Endothelial cell of umbilical vein (primary cell): Measurements from ENCODE around the gene PSMA3. TPM values are rescaled to one million over a fixed set of nuclear protein-coding genes. Genes with fewer than 3 reads are reported as not detected.

ENCODE experiments used
- BruUV-seq: library from RNA; stranded (reverse); fragments of 400-500 nt; replicated peaks from 2 replicates; lab custom pipeline; 2021; lab: Mats Ljungman, UMichigan
- CTCF ChIA-PET: fragments of 300-600, 350-600 bp; sonication (Branson Sonifier 250); formaldehyde crosslinking; loops from one replicate; lab custom pipeline; 2021; ENCODE audit warnings: antibody characterized with exemption, inconsistent platforms; lab: Charles Lee
- POLR2A ChIA-PET: fragments of 300-600, 350-600 bp; sonication (Branson Sonifier 250); formaldehyde crosslinking; loops from one replicate; lab custom pipeline; 2021; ENCODE audit warnings: antibody characterized with exemption, inconsistent platforms; lab: Charles Lee
- DNase-seq: peaks from one replicate; pipeline ENCODE4 v3.0.0-alpha.2; 2011; ENCODE audit warnings: low read depth, low spot score
- FAIRE-seq: peaks from 2 replicates; lab custom pipeline; 2011; peaks lifted over from hg19 to GRCh38; lab: Jason Lieb, UNC
- H2AFZ ChIP-seq: 2 replicates; pipeline ENCODE4 v1.6.0; 2012; ENCODE audit warnings: low read depth, low read length, control low read depth, inconsistent platforms
- H3K27ac ChIP-seq: 2 replicates; pipeline ENCODE4 v1.5.1; 2011; ENCODE audit warnings: low read depth, mild to moderate bottlenecking, control low read depth, low read length, moderate library complexity; ENCODE audit not compliant: insufficient read depth
- H3K27me3 ChIP-seq, 2 experiments: 2 replicates each; pipeline versions ENCODE4 v1.6.0 to v1.6.1; 2011; ENCODE audit warnings: low read length in 2 of 2, mixed read lengths in 1 of 2; ENCODE audit not compliant: control insufficient read depth in 2 of 2, insufficient read depth in 2 of 2
- H3K36me3 ChIP-seq, 2 experiments: 2 replicates in 1 of 2; 3 replicates in 1 of 2; pipeline ENCODE4 v1.5.1; 2011; ENCODE audit warnings: low read length in 2 of 2, mild to moderate bottlenecking in 1 of 2, moderate library complexity in 1 of 2; ENCODE audit not compliant: control insufficient read depth in 2 of 2, insufficient read depth in 2 of 2; ENCODE audit errors: extremely low read depth in 1 of 2
- H3K4me1 ChIP-seq: 3 replicates; pipeline ENCODE4 v1.5.1; 2011; ENCODE audit warnings: mild to moderate bottlenecking, low read length; ENCODE audit not compliant: control insufficient read depth, insufficient read depth; ENCODE audit errors: extremely low read depth
- H3K4me2 ChIP-seq: 2 replicates; pipeline ENCODE4 v1.6.1; 2011; ENCODE audit warnings: low read length, control low read depth, mixed read lengths; ENCODE audit not compliant: insufficient read depth
- H3K4me3 ChIP-seq, 3 experiments: fragments of 200-600 bp in 1 of 3; sonication (generic), shearing (Covaris generic) in 1 of 3; replicated peaks in 1 of 3; 2 replicates each; pipeline ENCODE4 v1.5.1; 2011 to 2016; ENCODE audit warnings: control low read depth in 3 of 3, low read length in 3 of 3, mild to moderate bottlenecking in 2 of 3, inconsistent platforms in 1 of 3, low read depth in 1 of 3, moderate library complexity in 1 of 3; ENCODE audit not compliant: insufficient read depth in 1 of 3
- H3K79me2 ChIP-seq: 2 replicates; pipeline ENCODE4 v1.6.0; 2012; ENCODE audit warnings: low read length, inconsistent platforms; ENCODE audit not compliant: control insufficient read depth, insufficient read depth
- H3K9ac ChIP-seq: replicated peaks from 2 replicates; pipeline ENCODE3; 2011; ENCODE audit warnings: low read length, control low read depth; ENCODE audit not compliant: insufficient read depth; ENCODE audit errors: extremely low read depth
- H3K9me1 ChIP-seq: replicated peaks from 3 replicates; pipeline ENCODE4 v1.6.0; 2011; ENCODE audit warnings: mild to moderate bottlenecking, low read length; ENCODE audit not compliant: control insufficient read depth, insufficient read depth; ENCODE audit errors: extremely low read depth
- H3K9me3 ChIP-seq: replicated peaks from 2 replicates; pipeline ENCODE4 v1.5.1; 2012; ENCODE audit warnings: low read length, inconsistent platforms; ENCODE audit not compliant: control insufficient read depth, insufficient read depth
- H4K20me1 ChIP-seq: replicated peaks from 2 replicates; pipeline ENCODE3; 2011; ENCODE audit warnings: mild to moderate bottlenecking, low read length; ENCODE audit not compliant: control insufficient read depth, insufficient read depth; ENCODE audit errors: extremely low read depth
- CTCF ChIP-seq, 2 donors: IDR thresholded peaks; 1 replicate in 1 of 2; 2 replicates in 1 of 2; pipeline ENCODE4 v1.5.1; 2011; ENCODE audit warnings: low read length in 2 of 2, mild to moderate bottlenecking in 2 of 2, moderate library complexity in 2 of 2, control low read depth in 1 of 2, inconsistent platforms in 1 of 2, low read depth in 1 of 2; ENCODE audit not compliant: insufficient read depth in 1 of 2; ENCODE audit errors: extremely low read depth in 1 of 2
- EZH2 ChIP-seq: IDR thresholded peaks from 2 replicates; pipeline ENCODE4 v1.6.1; 2012; ENCODE audit warnings: borderline replicate concordance, low read depth, mild to moderate bottlenecking, moderate library complexity, low read length, inconsistent platforms; ENCODE audit not compliant: severe bottlenecking
- FOS ChIP-seq: IDR thresholded peaks from 2 replicates; pipeline ENCODE4 v1.6.1; 2011; ENCODE audit warnings: mild to moderate bottlenecking, low read length, moderate library complexity, borderline replicate concordance; ENCODE audit not compliant: insufficient read depth
- GATA2 ChIP-seq: IDR thresholded peaks from 2 replicates; pipeline ENCODE4 v1.7.0; 2011; ENCODE audit warnings: low read depth, mild to moderate bottlenecking, moderate library complexity, mixed read lengths, low read length; ENCODE audit not compliant: insufficient read length, insufficient read depth
- JUN ChIP-seq: IDR thresholded peaks from 2 replicates; pipeline ENCODE4 v1.6.1; 2011; ENCODE audit warnings: borderline replicate concordance, low read depth; ENCODE audit not compliant: insufficient read length, insufficient read depth
- MAX ChIP-seq: IDR thresholded peaks from 2 replicates; pipeline ENCODE4 v1.6.1; 2011; ENCODE audit not compliant: insufficient read depth, insufficient read length
- MYC ChIP-seq: IDR thresholded peaks from one replicate; pipeline ENCODE4 v1.6.1; 2011; ENCODE audit warnings: mild to moderate bottlenecking, low read depth, low read length
- POLR2A ChIP-seq: IDR thresholded peaks from 2 replicates; pipeline ENCODE4 v1.6.1; 2012; ENCODE audit warnings: low read depth, mild to moderate bottlenecking, control low read depth, low read length
- POLR2AphosphoS5 ChIP-seq: IDR thresholded peaks from 2 replicates; pipeline ENCODE4 v1.6.1; 2012; ENCODE audit warnings: low read depth, mild to moderate bottlenecking, control low read depth, low read length, moderate library complexity; ENCODE audit not compliant: insufficient read depth
- dilution Hi-C: fragments of 300-500 bp; cut with MboI; formaldehyde crosslinking; loops from one replicate; pipeline ENCODE4 v1.15.0; 2019; ENCODE audit warnings: low sequenced_read_pairs; ENCODE audit not compliant: extremely low pct_ligation_motif_present
- intact Hi-C: fragments of 100-400 bp; cut with micrococcal nuclease; formaldehyde crosslinking; loops from one replicate; pipeline ENCODE4 v1.10.0; 2022
- polyA plus RNA-seq, 4 experiments: library from polyadenylated mRNA; depleted of rRNA in 3 of 4; stranded (reverse) in 3 of 4; unstranded in 1 of 4; fragments of >200 nt; gene quantifications; 2 replicates each; pipeline versions ENCODE4 v1.2.1 to v1.2.3, GENCODE V29; 2011 to 2012; ENCODE audit warnings: missing spikeins in 1 of 4
- total RNA-seq: library from RNA; stranded (reverse); gene quantifications from 2 replicates; pipeline ENCODE4 v1.2.3, GENCODE V29; 2021

Gene PSMA3
- total and polyA plus RNA-seq, 2 donors (not counting 3 experiments of a cell fraction or from before 2014, with no cell fraction given): 240 to 297 TPM

- intact Hi-C loops: loop anchor here (2.0 kb wide), 1 partner anchor 95 kb away; the partner anchor contains the start of gene TOMM20L
- POLR2A ChIA-PET: no interaction called here
- TF ChIP-seq POLR2AphosphoS5: no peak
- TF ChIP-seq FOS: no peak
- no peak for TF ChIP-seq EZH2
- TF ChIP-seq MAX: no peak
- no peak for TF ChIP-seq MYC
- TF ChIP-seq JUN: no peak
- no peak for TF ChIP-seq GATA2
- TF ChIP-seq POLR2A: no peak
- TF ChIP-seq CTCF (IDR thresholded peaks at IDR 0.05; ENCODE audit: extremely low read depth in 1 of 2, insufficient read depth in 1 of 2, low read depth in 1 of 2, low read length in 2 of 2): no peak
- CTCF ChIA-PET: no interaction called here
- Histone ChIP-seq H3K79me2 (peaks cover 36% of the 10 kb centered on the region), H3K27ac (no peak overlapping the region), H3K27me3 (no peaks in the 10 kb centered on the region), H4K20me1 (no peaks in the 10 kb centered on the region), H2AFZ (peak overlapping the region; percentile 60), H3K9me3 (no peaks in the 10 kb centered on the region), H3K9ac (peak overlapping the region; percentile 78), H3K4me3 (peak overlapping the region; percentile 57 to 92 (median 82)), H3K36me3 (peaks cover 0 to 3% of the 10 kb centered on the region in 2 experiments), H3K4me2 (peak overlapping the region; percentile 66), H3K9me1 (no peaks in the 10 kb centered on the region), H3K4me1 (peaks cover 14% of the 10 kb centered on the region)
- BruUV-seq: TSS peak; percentile 21
- FAIRE-seq (peak; percentile 53), DNase-seq (peak; percentile 46)
- dilution Hi-C loops: no loop called here
These were observed 55.0 kb downstream of the PSMA3 start for GRCh38 chr14:58299401-58300330.
